Vagina (tissue), 2 donors: ENCODE measurements around the gene LHX2.

Source experiments
- POLR2A ChIP-seq, 2 donors: fragments of 450-650 bp; IDR thresholded peaks; one replicate each; pipeline ENCODE4 v1.6.1; 2017; ENCODE audit warnings: antibody characterized with exemption in 2 of 2, mild to moderate bottlenecking in 2 of 2, moderate library complexity in 2 of 2
- POLR2AphosphoS5 ChIP-seq, 2 donors: sonication (generic); formaldehyde crosslinking; IDR thresholded peaks; one replicate each; pipeline ENCODE4 v1.9.0; 2017; ENCODE audit warnings: antibody characterized with exemption in 2 of 2, mild to moderate bottlenecking in 2 of 2, low read depth in 1 of 2; ENCODE audit not compliant: insufficient read depth in 1 of 2
- TF ChIP-seq, protein P1 (sequence below), 3 experiments: fragments of 450-650 bp in 2 of 3; fragments of 200-600 bp in 1 of 3; sonication (generic) in 1 of 3; IDR thresholded peaks; one replicate each; pipeline ENCODE4 v1.5.1; 2017 to 2019; ENCODE audit warnings: antibody characterized with exemption in 3 of 3, mild to moderate bottlenecking in 2 of 3, moderate library complexity in 2 of 3

GRCh38 chr9:124079176-124079925, 67.8 kb downstream of the LHX2 start:
- no peak for TF ChIP-seq POLR2AphosphoS5 (IDR thresholded peaks at IDR 0.05; ENCODE audit: insufficient read depth in 1 of 2, low read depth in 1 of 2)
- TF ChIP-seq POLR2A (IDR thresholded peaks at IDR 0.05): no peak
- TF ChIP-seq, protein P1, sequence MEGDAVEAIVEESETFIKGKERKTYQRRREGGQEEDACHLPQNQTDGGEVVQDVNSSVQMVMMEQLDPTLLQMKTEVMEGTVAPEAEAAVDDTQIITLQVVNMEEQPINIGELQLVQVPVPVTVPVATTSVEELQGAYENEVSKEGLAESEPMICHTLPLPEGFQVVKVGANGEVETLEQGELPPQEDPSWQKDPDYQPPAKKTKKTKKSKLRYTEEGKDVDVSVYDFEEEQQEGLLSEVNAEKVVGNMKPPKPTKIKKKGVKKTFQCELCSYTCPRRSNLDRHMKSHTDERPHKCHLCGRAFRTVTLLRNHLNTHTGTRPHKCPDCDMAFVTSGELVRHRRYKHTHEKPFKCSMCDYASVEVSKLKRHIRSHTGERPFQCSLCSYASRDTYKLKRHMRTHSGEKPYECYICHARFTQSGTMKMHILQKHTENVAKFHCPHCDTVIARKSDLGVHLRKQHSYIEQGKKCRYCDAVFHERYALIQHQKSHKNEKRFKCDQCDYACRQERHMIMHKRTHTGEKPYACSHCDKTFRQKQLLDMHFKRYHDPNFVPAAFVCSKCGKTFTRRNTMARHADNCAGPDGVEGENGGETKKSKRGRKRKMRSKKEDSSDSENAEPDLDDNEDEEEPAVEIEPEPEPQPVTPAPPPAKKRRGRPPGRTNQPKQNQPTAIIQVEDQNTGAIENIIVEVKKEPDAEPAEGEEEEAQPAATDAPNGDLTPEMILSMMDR (IDR thresholded peaks at IDR 0.05): no peak
